WTC11 (cell line): Measurements from ENCODE around the gene GALR3. TPM values are rescaled to one million over a fixed set of nuclear protein-coding genes. Genes with fewer than 3 reads are reported as not detected.

Experiments
- ATAC-seq: fragments of 200-7000 bp; cut with Tn5 transposase; 2 replicates; pipeline ENCODE4 v1.10.0; 2021; ENCODE audit warnings: mild to moderate bottlenecking, moderate library complexity
- CTCF ChIA-PET: fragments of 300-600 bp; sonication (Branson Sonifier 250); formaldehyde crosslinking; loops from one replicate; lab custom pipeline; 2021; ENCODE audit warnings: antibody characterized with exemption; lab: Charles Lee
- POLR2A ChIA-PET: fragments of 350-600 bp; sonication (Branson Sonifier 250); formaldehyde crosslinking; loops from one replicate; lab custom pipeline; 2021; ENCODE audit warnings: antibody characterized with exemption; lab: Charles Lee
- DNase-seq: peaks from one replicate; pipeline ENCODE4 v3.0.0; 2021; ENCODE audit warnings: low spot score
- H3K27ac Mint-ChIP-seq: 2 replicates; pipeline ENCODE4 v1.8.0; 2021; ENCODE audit warnings: mixed read lengths
- H3K27me3 Mint-ChIP-seq: 2 replicates; pipeline ENCODE4 v1.8.0; 2021; ENCODE audit warnings: low read depth, mild to moderate bottlenecking, moderate library complexity, mixed read lengths
- H3K36me3 Mint-ChIP-seq: 2 replicates; pipeline ENCODE4 v1.8.0; 2021; ENCODE audit warnings: mixed read lengths
- H3K4me1 Mint-ChIP-seq: 2 replicates; pipeline ENCODE4 v1.8.0; 2022; ENCODE audit warnings: mixed read lengths
- H3K4me3 Mint-ChIP-seq: 2 replicates; pipeline ENCODE4 v1.8.0; 2021; ENCODE audit warnings: mild to moderate bottlenecking, moderate library complexity, mixed read lengths
- H3K9me3 Mint-ChIP-seq: 2 replicates; pipeline ENCODE4 v1.8.0; 2021; ENCODE audit warnings: mixed read lengths
- CBFB ChIP-seq: sonication (generic); formaldehyde crosslinking; IDR thresholded peaks from 2 replicates; pipeline ENCODE4 v1.8.1; 2022; ENCODE audit warnings: mild to moderate bottlenecking, low read depth, missing genetic modification reagents
- ETV6 ChIP-seq: sonication (generic); formaldehyde crosslinking; IDR thresholded peaks from 2 replicates; pipeline ENCODE4 v1.8.1; 2022; ENCODE audit warnings: mild to moderate bottlenecking, missing genetic modification reagents
- GABPB1 ChIP-seq: sonication (generic); formaldehyde crosslinking; IDR thresholded peaks from 2 replicates; pipeline ENCODE4 v1.8.1; 2023; ENCODE audit warnings: mild to moderate bottlenecking, missing genetic modification reagents
- IRF2 ChIP-seq: sonication (generic); formaldehyde crosslinking; IDR thresholded peaks from 2 replicates; pipeline ENCODE4 v1.8.0; 2022; ENCODE audit warnings: low read depth, missing genetic modification reagents, borderline replicate concordance
- JAZF1 ChIP-seq: fragments of 250-450 bp; sonication (Bioruptor Pico); IDR thresholded peaks from 2 replicates; pipeline ENCODE4 v1.9.0; 2021; ENCODE audit warnings: moderate library complexity, mild to moderate bottlenecking, inconsistent platforms
- KAT7 ChIP-seq: sonication (generic); formaldehyde crosslinking; IDR thresholded peaks from 2 replicates; pipeline ENCODE4 v1.8.1; 2023; ENCODE audit warnings: missing genetic modification reagents, mild to moderate bottlenecking, borderline replicate concordance
- NFE2L1 ChIP-seq: sonication (generic); formaldehyde crosslinking; IDR thresholded peaks from 2 replicates; pipeline ENCODE4 v1.8.1; 2023; ENCODE audit warnings: missing genetic modification reagents
- PREB ChIP-seq: sonication (generic); formaldehyde crosslinking; IDR thresholded peaks from 2 replicates; pipeline ENCODE4 v1.8.1; 2022; ENCODE audit warnings: mild to moderate bottlenecking, missing genetic modification reagents, moderate library complexity, borderline replicate concordance
- ZMAT4 ChIP-seq: fragments of 250-450 bp; sonication (Bioruptor Pico); IDR thresholded peaks from 2 replicates; pipeline ENCODE4 v1.9.0; 2021; ENCODE audit warnings: mild to moderate bottlenecking
- ZNF138 ChIP-seq: sonication (generic); formaldehyde crosslinking; conservative IDR thresholded peaks from 2 replicates; pipeline ENCODE4 v1.8.1; 2022; ENCODE audit warnings: mild to moderate bottlenecking, moderate library complexity, missing genetic modification reagents
- ZNF219 ChIP-seq: sonication (generic); formaldehyde crosslinking; IDR thresholded peaks from 2 replicates; pipeline ENCODE4 v1.8.0; 2023; ENCODE audit warnings: missing genetic modification reagents, mild to moderate bottlenecking, borderline replicate concordance
- total RNA-seq: library from RNA; stranded (reverse); gene quantifications from 3 replicates; pipeline ENCODE4 v1.2.3, GENCODE V29; 2021
- TF ChIP-seq, protein P1 (sequence below): sonication (generic); formaldehyde crosslinking; IDR thresholded peaks from 2 replicates; pipeline ENCODE4 v1.8.0; 2022; ENCODE audit warnings: missing genetic modification reagents
- TF ChIP-seq, protein P2 (sequence below): sonication (generic); formaldehyde crosslinking; IDR thresholded peaks from 2 replicates; pipeline ENCODE4 v1.8.0; 2022; ENCODE audit warnings: mild to moderate bottlenecking, missing genetic modification reagents
- TF ChIP-seq, protein P3 (sequence below): fragments of 250-450 bp; sonication (Bioruptor Pico); IDR thresholded peaks from 2 replicates; pipeline ENCODE4 v1.9.0; 2021; ENCODE audit warnings: moderate library complexity, mild to moderate bottlenecking, inconsistent platforms, borderline replicate concordance
- TF ChIP-seq, protein P4 (sequence below): sonication (generic); formaldehyde crosslinking; IDR thresholded peaks from 2 replicates; pipeline ENCODE4 v1.8.1; 2022; ENCODE audit warnings: low read depth, mild to moderate bottlenecking, moderate library complexity, missing genetic modification reagents, borderline replicate concordance

Gene GALR3
- total RNA-seq, 1 experiment from 2014 or later = 0.79 TPM

GRCh38 chr22:37781434-37782059, 41.6 kb upstream of the GALR3 start:
- Mint-ChIP-seq H3K27ac (no peak overlapping the region), H3K27me3 (peaks cover 60% of the 10 kb centered on the region), H3K4me3 (no peak overlapping the region), H3K36me3 (peaks cover 4% of the 10 kb centered on the region), H3K9me3 (peaks cover 3% of the 10 kb centered on the region), H3K4me1 (peaks cover 11% of the 10 kb centered on the region; the same call in 1 of the 2 replicates)
- CTCF ChIA-PET = interaction anchor here (0.5 to 3.0 kb wide), 25 partner anchors 8 to 309 kb away, joined by 3 to 25 read pairs (median 4); partner anchors contain the start of genes GCAT, NOL12, PDXP and TRIOBP
- POLR2A ChIA-PET = interaction anchor here (0.6 kb wide), 1 partner anchor 339 kb away, joined by 3 read pairs; no protein-coding TSS in a partner anchor
- no peak for TF ChIP-seq GABPB1
- TF ChIP-seq, protein P1, sequence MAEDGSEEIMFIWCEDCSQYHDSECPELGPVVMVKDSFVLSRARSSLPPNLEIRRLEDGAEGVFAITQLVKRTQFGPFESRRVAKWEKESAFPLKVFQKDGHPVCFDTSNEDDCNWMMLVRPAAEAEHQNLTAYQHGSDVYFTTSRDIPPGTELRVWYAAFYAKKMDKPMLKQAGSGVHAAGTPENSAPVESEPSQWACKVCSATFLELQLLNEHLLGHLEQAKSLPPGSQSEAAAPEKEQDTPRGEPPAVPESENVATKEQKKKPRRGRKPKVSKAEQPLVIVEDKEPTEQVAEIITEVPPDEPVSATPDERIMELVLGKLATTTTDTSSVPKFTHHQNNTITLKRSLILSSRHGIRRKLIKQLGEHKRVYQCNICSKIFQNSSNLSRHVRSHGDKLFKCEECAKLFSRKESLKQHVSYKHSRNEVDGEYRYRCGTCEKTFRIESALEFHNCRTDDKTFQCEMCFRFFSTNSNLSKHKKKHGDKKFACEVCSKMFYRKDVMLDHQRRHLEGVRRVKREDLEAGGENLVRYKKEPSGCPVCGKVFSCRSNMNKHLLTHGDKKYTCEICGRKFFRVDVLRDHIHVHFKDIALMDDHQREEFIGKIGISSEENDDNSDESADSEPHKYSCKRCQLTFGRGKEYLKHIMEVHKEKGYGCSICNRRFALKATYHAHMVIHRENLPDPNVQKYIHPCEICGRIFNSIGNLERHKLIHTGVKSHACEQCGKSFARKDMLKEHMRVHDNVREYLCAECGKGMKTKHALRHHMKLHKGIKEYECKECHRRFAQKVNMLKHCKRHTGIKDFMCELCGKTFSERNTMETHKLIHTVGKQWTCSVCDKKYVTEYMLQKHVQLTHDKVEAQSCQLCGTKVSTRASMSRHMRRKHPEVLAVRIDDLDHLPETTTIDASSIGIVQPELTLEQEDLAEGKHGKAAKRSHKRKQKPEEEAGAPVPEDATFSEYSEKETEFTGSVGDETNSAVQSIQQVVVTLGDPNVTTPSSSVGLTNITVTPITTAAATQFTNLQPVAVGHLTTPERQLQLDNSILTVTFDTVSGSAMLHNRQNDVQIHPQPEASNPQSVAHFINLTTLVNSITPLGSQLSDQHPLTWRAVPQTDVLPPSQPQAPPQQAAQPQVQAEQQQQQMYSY (CRISPR knock-in tag) = 0 out of 2 replicates have a peak, but pooled peaks have one; percentile 39
- ATAC-seq = peak; percentile 71
- peak; percentile 38 for DNase-seq

DNA sequence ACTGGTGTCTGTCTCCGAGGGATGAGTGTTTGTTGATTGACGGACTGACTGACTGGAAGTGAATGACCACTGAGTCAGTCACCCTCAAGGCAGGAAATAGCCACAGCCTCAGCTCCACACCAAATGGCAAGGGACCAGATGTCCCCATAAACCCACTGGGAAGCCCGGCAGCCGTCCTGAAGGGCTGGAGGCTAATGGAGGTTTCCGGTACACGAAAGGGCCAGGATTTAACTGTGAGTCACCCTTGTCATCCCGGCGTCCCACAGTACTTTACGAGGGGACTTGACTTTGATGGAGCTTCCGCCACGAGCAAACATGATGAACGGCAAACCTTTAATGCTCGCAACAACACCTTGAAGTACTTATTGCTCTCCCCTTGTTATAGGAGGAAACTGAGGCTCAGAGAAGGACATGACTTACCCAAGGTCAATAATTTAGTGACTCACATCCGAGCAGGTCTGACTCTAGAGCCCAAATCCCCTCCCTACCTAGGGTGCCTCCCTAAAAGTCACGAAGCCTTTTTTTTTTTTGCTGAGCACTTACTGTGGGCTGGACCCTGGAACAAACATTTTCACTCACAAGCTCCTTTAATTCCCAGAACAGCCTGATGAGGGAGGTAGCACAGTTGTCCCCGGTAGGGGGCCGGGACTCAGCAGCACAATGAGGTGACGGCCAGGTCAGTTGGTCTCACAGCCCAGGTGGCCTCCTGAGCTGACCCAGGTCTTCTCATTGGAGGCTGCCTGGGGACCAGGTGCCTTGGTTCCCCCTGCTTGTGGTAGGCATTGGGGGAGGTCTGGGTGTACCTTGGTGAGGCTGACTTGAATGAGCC, 40.6 kb upstream of the GALR3 start:
- DNase-seq (no peak), ATAC-seq (no peak)
- Mint-ChIP-seq H3K9me3 (peaks cover 3% of the 10 kb centered on the region), H3K4me1 (0 out of 2 replicates have a peak, but pooled peaks cover 9% of the 10 kb centered on the region), H3K27me3 (peaks cover 61% of the 10 kb centered on the region), H3K27ac (no peak overlapping the region), H3K36me3 (peaks cover 4% of the 10 kb centered on the region), H3K4me3 (no peak overlapping the region)
- TF ChIP-seq, protein P2, sequence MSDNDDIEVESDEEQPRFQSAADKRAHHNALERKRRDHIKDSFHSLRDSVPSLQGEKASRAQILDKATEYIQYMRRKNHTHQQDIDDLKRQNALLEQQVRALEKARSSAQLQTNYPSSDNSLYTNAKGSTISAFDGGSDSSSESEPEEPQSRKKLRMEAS (CRISPR knock-in tag) = no peak
- TF ChIP-seq, protein P3, sequence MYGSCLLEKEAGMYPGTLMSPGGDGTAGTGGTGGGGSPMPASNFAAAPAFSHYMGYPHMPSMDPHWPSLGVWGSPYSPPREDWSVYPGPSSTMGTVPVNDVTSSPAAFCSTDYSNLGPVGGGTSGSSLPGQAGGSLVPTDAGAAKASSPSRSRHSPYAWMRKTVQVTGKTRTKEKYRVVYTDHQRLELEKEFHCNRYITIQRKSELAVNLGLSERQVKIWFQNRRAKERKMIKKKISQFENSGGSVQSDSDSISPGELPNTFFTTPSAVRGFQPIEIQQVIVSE (CRISPR knock-in tag) = no peak
- no peak for TF ChIP-seq ZNF219 (CRISPR knock-in tag)
- TF ChIP-seq JAZF1 = no peak
- TF ChIP-seq ZMAT4 (CRISPR knock-in tag) = no peak
- TF ChIP-seq, protein P4, sequence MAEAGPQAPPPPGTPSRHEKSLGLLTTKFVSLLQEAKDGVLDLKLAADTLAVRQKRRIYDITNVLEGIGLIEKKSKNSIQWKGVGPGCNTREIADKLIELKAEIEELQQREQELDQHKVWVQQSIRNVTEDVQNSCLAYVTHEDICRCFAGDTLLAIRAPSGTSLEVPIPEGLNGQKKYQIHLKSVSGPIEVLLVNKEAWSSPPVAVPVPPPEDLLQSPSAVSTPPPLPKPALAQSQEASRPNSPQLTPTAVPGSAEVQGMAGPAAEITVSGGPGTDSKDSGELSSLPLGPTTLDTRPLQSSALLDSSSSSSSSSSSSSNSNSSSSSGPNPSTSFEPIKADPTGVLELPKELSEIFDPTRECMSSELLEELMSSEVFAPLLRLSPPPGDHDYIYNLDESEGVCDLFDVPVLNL (CRISPR knock-in tag) = no peak
- no peak for TF ChIP-seq NFE2L1
- TF ChIP-seq PREB (CRISPR knock-in tag) = no peak
- no peak for TF ChIP-seq IRF2 (CRISPR knock-in tag)
- no peak for TF ChIP-seq KAT7 (CRISPR knock-in tag)
- no peak for TF ChIP-seq ETV6
- no peak for TF ChIP-seq CBFB (CRISPR knock-in tag)
- no peak for TF ChIP-seq ZNF138 (CRISPR knock-in tag)
- ChIA-PET POLR2A (no interaction called here), CTCF (interaction anchor here (1.0 to 3.0 kb wide), 7 partner anchors 9 to 149 kb away, joined by 4 to 25 read pairs (median 11); partner anchors contain the start of gene GCAT)
